Caco-2 (cell line): ENCODE data around the gene ADCY1. TPM values are rescaled to one million over a fixed set of nuclear protein-coding genes. Genes with fewer than 3 reads are reported as not detected.

Experiments used
- BruUV-seq: library from RNA; stranded (reverse); fragments of 400-500 nt; replicated peaks from 2 replicates; lab custom pipeline; 2021; lab: Mats Ljungman, UMichigan
- CTCF ChIA-PET: fragments of 300-600 bp; sonication (Branson Sonifier 250); formaldehyde crosslinking; loops from one replicate; lab custom pipeline; 2022; ENCODE audit warnings: antibody characterized with exemption; lab: Charles Lee
- POLR2A ChIA-PET: fragments of 300-600 bp; sonication (Branson Sonifier 250); formaldehyde crosslinking; loops from one replicate; lab custom pipeline; 2022; ENCODE audit warnings: antibody characterized with exemption; lab: Charles Lee
- DNase-seq, 2 experiments: peaks; one replicate each; pipeline versions ENCODE4 v3.0.0 to v3.0.0-alpha.2; 2020 to 2022
- H3K27me3 ChIP-seq: replicated peaks from 2 replicates; pipeline ENCODE4 v1.6.0; 2011; ENCODE audit warnings: low read length; ENCODE audit not compliant: control insufficient read depth, insufficient read depth
- H3K36me3 ChIP-seq: 2 replicates; pipeline ENCODE4 v1.5.1; 2011; ENCODE audit warnings: low read length; ENCODE audit not compliant: control insufficient read depth, insufficient read depth
- H3K4me1 ChIP-seq: fragments of 250-450 bp; sonication (Bioruptor Pico); 2 replicates; pipeline ENCODE4 v1.5.1; 2020; ENCODE audit warnings: mild to moderate bottlenecking
- H3K4me3 ChIP-seq: 2 replicates; pipeline ENCODE4 v1.5.1; 2011; ENCODE audit warnings: low read depth, mild to moderate bottlenecking, control low read depth, low read length
- H3K9me3 ChIP-seq: fragments of 250-450 bp; sonication (Bioruptor Pico); 2 replicates; pipeline ENCODE4 v1.5.1; 2020; ENCODE audit warnings: mild to moderate bottlenecking, moderate library complexity
- H3K27ac Mint-ChIP-seq: one replicate; pipeline ENCODE4 v1.8.0; 2022; ENCODE audit warnings: mixed read lengths; ENCODE audit not compliant: unreplicated experiment
- H3K27me3 Mint-ChIP-seq: one replicate; pipeline ENCODE4 v1.8.0; 2022; ENCODE audit warnings: mixed read lengths; ENCODE audit not compliant: insufficient read depth, unreplicated experiment
- H3K36me3 Mint-ChIP-seq: one replicate; pipeline ENCODE4 v1.8.0; 2022; ENCODE audit warnings: mild to moderate bottlenecking, mixed read lengths; ENCODE audit not compliant: insufficient read depth, unreplicated experiment
- H3K4me1 Mint-ChIP-seq: one replicate; pipeline ENCODE4 v1.8.0; 2022; ENCODE audit warnings: low read depth, mixed read lengths; ENCODE audit not compliant: unreplicated experiment
- H3K4me3 Mint-ChIP-seq: one replicate; pipeline ENCODE4 v1.8.0; 2022; ENCODE audit warnings: mild to moderate bottlenecking, moderate library complexity, mixed read lengths; ENCODE audit not compliant: unreplicated experiment
- H3K9me3 Mint-ChIP-seq: one replicate; pipeline ENCODE4 v1.8.0; 2022; ENCODE audit warnings: mixed read lengths; ENCODE audit not compliant: unreplicated experiment
- intact Hi-C: fragments of 100-400 bp; cut with micrococcal nuclease; formaldehyde crosslinking; loops from one replicate; pipeline ENCODE4 v1.10.0; 2022; ENCODE audit not compliant: unreplicated experiment
- total RNA-seq: library from RNA; stranded (reverse); gene quantifications from 2 replicates; pipeline ENCODE4 v1.2.3, GENCODE V29; 2022
- TF ChIP-seq, protein P1 (sequence below), 2 experiments: fragments of 200-600 bp in 1 of 2; IDR thresholded peaks; 1 replicate in 1 of 2; 2 replicates in 1 of 2; pipeline versions ENCODE4 v1.5.1 to v1.8.0; 2011 to 2022; ENCODE audit warnings: antibody characterized with exemption in 1 of 2, control low read depth in 1 of 2, inconsistent platforms in 1 of 2, low read depth in 1 of 2, low read length in 1 of 2, mild to moderate bottlenecking in 1 of 2, moderate library complexity in 1 of 2; ENCODE audit not compliant: insufficient read depth in 1 of 2, severe bottlenecking in 1 of 2, unreplicated experiment in 1 of 2

Gene ADCY1
- total RNA-seq, 1 experiment from 2014 or later = 2.9 TPM

DNA sequence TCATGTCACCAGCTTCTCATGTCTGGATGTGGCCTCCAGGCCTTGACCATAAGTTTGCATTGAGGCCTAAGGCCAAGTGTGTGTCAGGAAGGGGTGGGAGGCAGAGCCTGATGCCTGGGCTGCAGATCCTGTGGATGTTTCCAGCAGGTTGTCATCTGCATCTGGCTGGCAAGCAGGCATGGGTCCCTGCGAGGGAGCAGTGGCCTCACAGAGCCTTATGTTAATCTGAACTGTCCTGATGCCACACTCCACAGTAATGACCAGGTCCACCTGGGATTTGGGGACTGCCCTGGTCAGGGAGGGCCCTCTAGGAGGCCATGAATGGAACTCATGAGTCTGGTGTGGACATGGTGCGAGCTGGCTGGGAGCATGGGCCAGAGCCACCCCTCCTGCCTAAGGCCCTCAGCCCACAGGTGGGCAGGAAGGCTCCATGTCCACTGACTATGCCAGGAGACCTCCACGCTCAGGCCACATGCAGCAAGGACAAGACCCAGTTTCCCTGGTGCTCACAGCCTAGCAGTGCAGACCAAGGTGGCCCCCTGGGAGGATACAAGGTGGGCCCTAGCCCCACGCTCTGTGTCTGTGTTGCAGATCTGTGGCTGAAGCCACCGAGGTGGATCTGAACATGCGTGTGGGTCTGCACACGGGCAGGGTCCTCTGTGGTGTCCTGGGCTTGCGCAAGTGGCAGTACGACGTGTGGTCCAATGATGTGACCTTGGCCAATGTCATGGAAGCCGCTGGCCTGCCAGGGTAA is 83.1 kb downstream of the ADCY1 start:
- no TSS peak for BruUV-seq
- no peak for DNase-seq
- ChIA-PET POLR2A (no interaction called here), CTCF (no interaction called here)
- Mint-ChIP-seq H3K4me1 (no peaks in the 10 kb centered on the region), H3K27ac (no peak overlapping the region), H3K9me3 (no peaks in the 10 kb centered on the region), H3K27me3 (peaks cover 2% of the 10 kb centered on the region), H3K4me3 (no peak overlapping the region), H3K36me3 (peaks cover 4% of the 10 kb centered on the region)
- no peaks in the 10 kb centered on the region for H3K27me3 ChIP-seq
- TF ChIP-seq, protein P1, sequence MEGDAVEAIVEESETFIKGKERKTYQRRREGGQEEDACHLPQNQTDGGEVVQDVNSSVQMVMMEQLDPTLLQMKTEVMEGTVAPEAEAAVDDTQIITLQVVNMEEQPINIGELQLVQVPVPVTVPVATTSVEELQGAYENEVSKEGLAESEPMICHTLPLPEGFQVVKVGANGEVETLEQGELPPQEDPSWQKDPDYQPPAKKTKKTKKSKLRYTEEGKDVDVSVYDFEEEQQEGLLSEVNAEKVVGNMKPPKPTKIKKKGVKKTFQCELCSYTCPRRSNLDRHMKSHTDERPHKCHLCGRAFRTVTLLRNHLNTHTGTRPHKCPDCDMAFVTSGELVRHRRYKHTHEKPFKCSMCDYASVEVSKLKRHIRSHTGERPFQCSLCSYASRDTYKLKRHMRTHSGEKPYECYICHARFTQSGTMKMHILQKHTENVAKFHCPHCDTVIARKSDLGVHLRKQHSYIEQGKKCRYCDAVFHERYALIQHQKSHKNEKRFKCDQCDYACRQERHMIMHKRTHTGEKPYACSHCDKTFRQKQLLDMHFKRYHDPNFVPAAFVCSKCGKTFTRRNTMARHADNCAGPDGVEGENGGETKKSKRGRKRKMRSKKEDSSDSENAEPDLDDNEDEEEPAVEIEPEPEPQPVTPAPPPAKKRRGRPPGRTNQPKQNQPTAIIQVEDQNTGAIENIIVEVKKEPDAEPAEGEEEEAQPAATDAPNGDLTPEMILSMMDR (IDR thresholded peaks at IDR 0.05; ENCODE audit: insufficient read depth in 1 of 2, low read depth in 1 of 2, low read length in 1 of 2, severe bottlenecking in 1 of 2, unreplicated experiment in 1 of 2) = no peak
- H3K36me3 ChIP-seq = no peaks in the 10 kb centered on the region
- no peaks in the 10 kb centered on the region for H3K4me1 ChIP-seq
- H3K4me3 ChIP-seq = no peak overlapping the region
- intact Hi-C loops = no loop called here
- no peaks in the 10 kb centered on the region for H3K9me3 ChIP-seq

DNA sequence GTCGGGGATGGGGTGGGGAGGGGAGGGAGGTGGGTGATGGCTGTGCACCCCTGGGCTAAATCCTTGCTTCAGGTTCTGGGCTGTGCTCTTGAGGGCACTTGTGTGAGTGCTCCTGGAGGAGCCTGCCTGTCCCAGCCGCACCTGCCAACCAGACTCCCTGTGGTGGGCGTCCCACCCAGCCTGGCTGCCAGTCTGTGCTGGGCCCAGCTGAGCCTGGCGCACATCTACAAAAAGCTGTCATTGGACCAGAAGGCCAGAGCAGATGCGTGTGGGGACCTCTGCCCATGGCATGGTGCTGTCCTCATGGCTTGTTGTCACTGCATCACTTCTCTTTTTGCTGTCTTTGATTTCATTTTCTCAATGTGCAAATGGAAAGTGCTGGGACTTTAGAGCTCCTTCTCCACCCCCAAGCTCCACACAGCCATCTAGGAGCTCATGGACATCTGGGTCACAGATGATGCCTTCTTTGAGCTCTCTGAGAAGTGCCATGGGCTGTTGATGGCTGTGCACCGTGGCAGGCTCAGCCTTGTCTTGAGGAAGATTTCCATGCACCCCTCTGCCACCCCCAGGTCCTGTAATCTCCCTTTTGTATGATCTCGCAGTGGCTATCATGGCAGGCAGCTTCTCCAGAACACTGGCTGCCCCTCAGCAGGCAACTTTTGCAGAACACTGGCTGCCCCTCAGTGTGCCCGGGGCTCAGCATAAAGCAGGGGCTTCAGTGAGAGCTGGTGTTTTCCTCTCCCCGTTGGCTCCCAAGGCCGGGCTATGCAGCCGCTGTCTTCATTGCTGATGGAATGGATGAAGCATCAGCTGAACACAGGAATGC is 83.9 kb downstream of the ADCY1 start:
- TF ChIP-seq, protein P1 (IDR thresholded peaks at IDR 0.05; ENCODE audit: insufficient read depth in 1 of 2, low read depth in 1 of 2, low read length in 1 of 2, severe bottlenecking in 1 of 2, unreplicated experiment in 1 of 2) = no peak
- Histone ChIP-seq H3K36me3 (no peaks in the 10 kb centered on the region), H3K9me3 (no peaks in the 10 kb centered on the region), H3K27me3 (no peaks in the 10 kb centered on the region), H3K4me1 (no peaks in the 10 kb centered on the region), H3K4me3 (no peak overlapping the region)
- Mint-ChIP-seq H3K27ac (no peak overlapping the region), H3K27me3 (peaks cover 2% of the 10 kb centered on the region), H3K4me3 (no peak overlapping the region), H3K9me3 (no peaks in the 10 kb centered on the region), H3K36me3 (peaks cover 4% of the 10 kb centered on the region), H3K4me1 (no peaks in the 10 kb centered on the region)
- intact Hi-C loops = no loop called here
- no peak for DNase-seq
- ChIA-PET POLR2A (no interaction called here), CTCF (no interaction called here)
- BruUV-seq = no TSS peak

DNA sequence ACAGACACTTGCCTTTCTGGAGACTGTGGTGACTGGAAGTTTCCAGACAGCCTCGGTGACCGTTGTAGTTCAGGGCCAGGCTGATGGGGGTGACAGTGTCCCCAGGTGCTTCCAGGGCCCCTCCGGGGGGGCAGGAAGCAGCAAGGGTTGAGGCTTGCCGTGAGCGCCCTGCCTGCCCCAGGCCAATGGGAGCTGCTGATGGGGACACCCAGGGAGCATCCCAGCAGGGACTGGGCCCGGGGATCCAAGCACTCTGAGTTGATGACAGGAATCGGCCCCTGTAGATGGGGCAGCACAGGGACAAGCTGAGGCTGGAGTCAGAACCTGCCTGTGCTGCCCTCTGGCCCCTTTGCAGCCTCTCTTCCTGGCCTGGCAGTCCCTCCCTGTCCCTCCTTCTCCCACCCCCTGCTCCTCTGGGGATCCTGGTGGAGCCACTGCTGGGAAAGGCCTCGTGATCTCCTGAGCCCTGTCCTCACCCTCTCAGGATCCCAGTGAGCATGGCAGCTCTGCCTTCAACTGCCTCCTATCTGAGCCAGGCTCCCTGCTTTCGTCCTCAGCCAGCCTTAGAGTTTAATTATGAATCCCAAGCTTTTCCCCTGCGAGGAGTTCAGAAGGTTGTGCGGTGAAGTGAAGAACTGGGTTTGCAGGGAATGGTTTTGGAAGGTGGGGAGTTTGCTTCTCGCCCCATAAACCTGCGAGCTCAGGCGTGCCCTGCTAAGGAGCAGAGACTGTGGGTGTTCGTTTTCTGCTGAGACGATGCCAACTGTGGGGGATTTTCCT is 84.7 kb downstream of the ADCY1 start:
- TF ChIP-seq, protein P1 (IDR thresholded peaks at IDR 0.05; ENCODE audit: insufficient read depth in 1 of 2, low read depth in 1 of 2, low read length in 1 of 2, severe bottlenecking in 1 of 2, unreplicated experiment in 1 of 2) = no peak
- intact Hi-C loops = no loop called here
- H3K4me3 ChIP-seq = no peak overlapping the region
- peaks cover 2% of the 10 kb centered on the region for H3K27me3 Mint-ChIP-seq
- no TSS peak for BruUV-seq
- ChIA-PET POLR2A (no interaction called here), CTCF (no interaction called here)
- H3K27me3 ChIP-seq = no peaks in the 10 kb centered on the region
- H3K36me3 ChIP-seq = no peaks in the 10 kb centered on the region
- no peak overlapping the region for H3K4me3 Mint-ChIP-seq
- H3K9me3 Mint-ChIP-seq = no peaks in the 10 kb centered on the region
- H3K36me3 Mint-ChIP-seq = peaks cover 4% of the 10 kb centered on the region
- no peak overlapping the region for H3K27ac Mint-ChIP-seq
- DNase-seq = no peak
- no peaks in the 10 kb centered on the region for H3K4me1 ChIP-seq
- H3K4me1 Mint-ChIP-seq = no peaks in the 10 kb centered on the region
- H3K9me3 ChIP-seq = no peaks in the 10 kb centered on the region
